Vagina (tissue), 2 donors: ENCODE measurements around the gene EFEMP2. TPM values are rescaled to one million over a fixed set of nuclear protein-coding genes. Genes with fewer than 3 reads are reported as not detected.

Experiments
- DNase-seq, 2 donors: peaks; one replicate each; pipeline ENCODE4 v3.0.0-alpha.2; 2017; ENCODE audit errors: extremely low spot score in 2 of 2
- H3K27ac ChIP-seq: fragments of 200-600 bp; sonication (generic); one replicate; pipeline ENCODE4 v1.5.1; 2019
- H3K27me3 ChIP-seq: fragments of 200-600 bp; sonication (generic); one replicate; pipeline ENCODE4 v1.5.1; 2019
- H3K36me3 ChIP-seq, 2 donors: fragments of 200-600 bp; sonication (generic); one replicate each; pipeline ENCODE4 v1.5.1; 2017 to 2019
- H3K4me1 ChIP-seq: fragments of 200-600 bp; sonication (generic); one replicate; pipeline ENCODE4 v1.5.1; 2019
- H3K4me3 ChIP-seq, 2 donors: fragments of 200-600 bp; sonication (generic); 1 replicate in 1 of 2; 2 replicates in 1 of 2; pipeline ENCODE4 v1.5.1; 2016 to 2019
- H3K9me3 ChIP-seq: fragments of 200-600 bp; sonication (generic); one replicate; pipeline ENCODE4 v1.5.1; 2019
- CTCF ChIP-seq, 3 experiments: fragments of 450-650 bp in 2 of 3; fragments of 200-600 bp in 1 of 3; sonication (generic) in 1 of 3; IDR thresholded peaks; one replicate each; pipeline ENCODE4 v1.5.1; 2017 to 2019; ENCODE audit warnings: antibody characterized with exemption in 3 of 3, mild to moderate bottlenecking in 2 of 3, moderate library complexity in 2 of 3
- POLR2A ChIP-seq, 2 donors: fragments of 450-650 bp; IDR thresholded peaks; one replicate each; pipeline ENCODE4 v1.6.1; 2017; ENCODE audit warnings: antibody characterized with exemption in 2 of 2, mild to moderate bottlenecking in 2 of 2, moderate library complexity in 2 of 2
- POLR2AphosphoS5 ChIP-seq, 2 donors: sonication (generic); formaldehyde crosslinking; IDR thresholded peaks; one replicate each; pipeline ENCODE4 v1.9.0; 2017; ENCODE audit warnings: antibody characterized with exemption in 2 of 2, mild to moderate bottlenecking in 2 of 2, low read depth in 1 of 2; ENCODE audit not compliant: insufficient read depth in 1 of 2
- intact Hi-C: fragments of 100-400 bp; cut with DNase I; formaldehyde crosslinking; loops from one replicate; pipeline ENCODE4 v1.15.1; 2023
- total RNA-seq: library from RNA; depleted of rRNA; stranded (reverse); fragments of >200 nt; gene quantifications from one replicate; pipeline ENCODE4 v1.2.3, GENCODE V29; 2016

Gene EFEMP2
- total RNA-seq, 1 donor from 2014 or later: 57.9 TPM

GRCh38 chr11:65856689-65857499, 15.7 kb downstream of the EFEMP2 start:
- no peak for DNase-seq
- intact Hi-C loops: no loop called here
- H3K36me3 ChIP-seq: peaks cover 0 to 44% of the 10 kb centered on the region in 2 donors
- no peaks in the 10 kb centered on the region for H3K9me3 ChIP-seq
- H3K27me3 ChIP-seq: no peaks in the 10 kb centered on the region
- TF ChIP-seq POLR2A (IDR thresholded peaks at IDR 0.05) (peak in 1 of 2 donors; percentile 53), CTCF (IDR thresholded peaks at IDR 0.05) (no peak), POLR2AphosphoS5 (IDR thresholded peaks at IDR 0.05; ENCODE audit: insufficient read depth in 1 of 2, low read depth in 1 of 2) (peak; percentile 69 to 92)
- H3K4me3 ChIP-seq: peak overlapping the region; percentile 95 to 100
- H3K4me1 ChIP-seq: peaks cover 45% of the 10 kb centered on the region
- peak overlapping the region; percentile 93 for H3K27ac ChIP-seq

- Histone ChIP-seq H3K4me3 (peak overlapping the region; percentile 95 to 100), H3K27ac (no peak overlapping the region), H3K36me3 (peaks cover 0 to 49% of the 10 kb centered on the region in 2 donors), H3K4me1 (peaks cover 35% of the 10 kb centered on the region), H3K27me3 (no peaks in the 10 kb centered on the region), H3K9me3 (no peaks in the 10 kb centered on the region)
- intact Hi-C loops: no loop called here
- DNase-seq: no peak
- TF ChIP-seq CTCF (IDR thresholded peaks at IDR 0.05) (no peak), POLR2AphosphoS5 (IDR thresholded peaks at IDR 0.05; ENCODE audit: insufficient read depth in 1 of 2, low read depth in 1 of 2) (no peak), POLR2A (IDR thresholded peaks at IDR 0.05) (no peak)
Observed at GRCh38 chr11:65855927-65856363, 16.7 kb downstream of the EFEMP2 start.

- H3K4me3 ChIP-seq: no peak overlapping the region
- H3K9me3 ChIP-seq: no peaks in the 10 kb centered on the region
- H3K4me1 ChIP-seq: peaks cover 32% of the 10 kb centered on the region
- intact Hi-C loops: no loop called here
- no peak for TF ChIP-seq POLR2AphosphoS5 (IDR thresholded peaks at IDR 0.05; ENCODE audit: insufficient read depth in 1 of 2, low read depth in 1 of 2)
- TF ChIP-seq POLR2A (IDR thresholded peaks at IDR 0.05): no peak
- TF ChIP-seq CTCF (IDR thresholded peaks at IDR 0.05): no peak
- H3K27ac ChIP-seq: no peak overlapping the region
- H3K27me3 ChIP-seq: no peaks in the 10 kb centered on the region
- H3K36me3 ChIP-seq: peaks cover 0 to 49% of the 10 kb centered on the region in 2 donors
- DNase-seq: no peak
Observed at GRCh38 chr11:65854852-65855837, 17.5 kb downstream of the EFEMP2 start.

GRCh38 chr11:65854161-65854592, 18.4 kb downstream of the EFEMP2 start:
- TF ChIP-seq CTCF (IDR thresholded peaks at IDR 0.05): no peak
- TF ChIP-seq POLR2AphosphoS5 (IDR thresholded peaks at IDR 0.05; ENCODE audit: insufficient read depth in 1 of 2, low read depth in 1 of 2): no peak
- no peak for TF ChIP-seq POLR2A (IDR thresholded peaks at IDR 0.05)
- no peak overlapping the region for H3K27ac ChIP-seq
- no peaks in the 10 kb centered on the region for H3K9me3 ChIP-seq
- peaks cover 0 to 49% of the 10 kb centered on the region in 2 donors for H3K36me3 ChIP-seq
- no peaks in the 10 kb centered on the region for H3K27me3 ChIP-seq
- intact Hi-C loops: no loop called here
- no peak overlapping the region for H3K4me3 ChIP-seq
- no peak for DNase-seq
- peaks cover 24% of the 10 kb centered on the region for H3K4me1 ChIP-seq
